NCI-H2196 treated with DMSO at 0.1 percent for 48 hours (cell line): ENCODE data around the gene MRPS35.

Experiments used
- DNase-seq: peaks from one replicate; lab custom pipeline; 2025; ENCODE audit not compliant: unreplicated experiment; lab: John Stamatoyannopoulos, UW

The MRPS35 gene

GRCh38 chr12:27771481-27772327, 61.1 kb downstream of the MRPS35 start:
- no peak for DNase-seq

DNA sequence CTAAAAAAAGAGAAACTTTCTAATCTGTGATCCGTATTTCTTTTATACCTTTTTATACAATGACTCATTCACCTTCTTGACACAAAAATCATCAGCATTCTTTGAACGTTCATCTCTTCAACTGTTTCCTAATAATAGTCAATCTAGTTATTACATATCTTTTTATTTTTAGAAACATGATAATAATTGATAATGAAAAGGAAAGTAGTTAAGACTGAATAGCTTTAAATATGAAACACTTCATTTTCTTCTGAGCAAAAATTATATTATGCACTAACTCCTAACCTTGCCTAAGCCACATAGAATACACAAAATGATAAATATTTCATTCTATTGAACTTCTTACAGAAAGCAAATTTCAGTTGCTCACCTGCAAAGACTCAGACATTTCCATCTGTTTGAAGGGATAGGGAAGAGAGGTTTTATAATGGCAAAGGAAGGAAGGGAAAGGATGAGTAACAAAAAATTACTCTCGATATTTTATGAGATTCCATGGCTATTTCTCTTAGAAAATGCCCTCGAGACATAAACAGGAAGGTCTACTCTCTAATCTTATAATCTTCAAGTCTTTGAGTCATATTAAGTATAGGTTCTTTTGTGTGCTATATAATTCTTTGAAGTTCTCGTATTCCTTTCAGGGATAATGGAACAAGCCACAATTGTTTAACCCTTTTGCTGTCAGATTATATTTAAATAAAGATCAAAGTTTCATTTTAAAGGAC, 61.9 kb downstream of the MRPS35 start:
- DNase-seq = no peak

GRCh38 chr12:27777141-27777540, 66.5 kb downstream of the MRPS35 start:
- DNase-seq = no peak

DNA sequence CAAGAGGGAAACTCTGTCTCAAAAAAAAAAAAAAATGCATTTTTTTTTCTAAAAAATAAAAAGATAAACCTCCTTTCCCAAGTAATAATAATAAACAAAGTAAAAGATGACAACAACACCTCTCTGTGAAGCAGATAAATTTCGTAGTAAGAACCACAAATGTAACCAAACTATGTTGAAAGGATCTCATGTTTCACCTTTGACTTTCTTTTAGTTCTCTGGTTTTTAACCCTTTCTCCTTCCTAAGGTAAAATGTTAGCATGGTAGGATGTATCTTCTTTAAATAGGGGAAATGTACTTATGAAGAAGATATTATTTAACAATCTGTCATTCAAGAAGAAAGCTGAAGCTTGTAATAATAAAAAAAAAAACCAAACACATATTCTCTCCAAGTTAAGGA, 67.6 kb downstream of the MRPS35 start:
- no peak for DNase-seq

DNA sequence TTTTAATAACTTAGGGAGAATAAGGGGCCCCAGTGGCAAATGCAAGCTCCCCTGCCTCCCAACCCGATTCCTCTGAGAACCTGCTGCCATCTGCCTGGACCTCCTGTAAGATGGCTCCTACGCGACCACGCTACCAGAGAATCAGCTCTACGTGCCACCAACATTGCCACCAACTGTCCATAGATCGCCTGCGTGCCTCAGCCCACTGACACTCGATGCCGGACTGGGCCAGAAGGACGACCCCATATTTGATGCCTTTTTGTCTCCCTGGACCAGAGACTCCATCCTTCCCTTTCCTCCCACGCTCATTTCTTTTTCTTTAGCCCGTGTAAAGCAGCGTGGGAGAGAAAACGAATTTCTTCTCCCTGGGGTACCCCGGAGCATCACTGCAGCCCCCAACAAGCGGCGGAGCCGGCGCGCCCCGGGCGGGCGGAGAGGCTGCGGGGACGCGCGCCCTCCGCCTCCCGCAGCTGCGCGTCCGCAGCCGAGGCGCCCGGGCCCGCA, 68.8 kb downstream of the MRPS35 start:
- no peak for DNase-seq

DNA sequence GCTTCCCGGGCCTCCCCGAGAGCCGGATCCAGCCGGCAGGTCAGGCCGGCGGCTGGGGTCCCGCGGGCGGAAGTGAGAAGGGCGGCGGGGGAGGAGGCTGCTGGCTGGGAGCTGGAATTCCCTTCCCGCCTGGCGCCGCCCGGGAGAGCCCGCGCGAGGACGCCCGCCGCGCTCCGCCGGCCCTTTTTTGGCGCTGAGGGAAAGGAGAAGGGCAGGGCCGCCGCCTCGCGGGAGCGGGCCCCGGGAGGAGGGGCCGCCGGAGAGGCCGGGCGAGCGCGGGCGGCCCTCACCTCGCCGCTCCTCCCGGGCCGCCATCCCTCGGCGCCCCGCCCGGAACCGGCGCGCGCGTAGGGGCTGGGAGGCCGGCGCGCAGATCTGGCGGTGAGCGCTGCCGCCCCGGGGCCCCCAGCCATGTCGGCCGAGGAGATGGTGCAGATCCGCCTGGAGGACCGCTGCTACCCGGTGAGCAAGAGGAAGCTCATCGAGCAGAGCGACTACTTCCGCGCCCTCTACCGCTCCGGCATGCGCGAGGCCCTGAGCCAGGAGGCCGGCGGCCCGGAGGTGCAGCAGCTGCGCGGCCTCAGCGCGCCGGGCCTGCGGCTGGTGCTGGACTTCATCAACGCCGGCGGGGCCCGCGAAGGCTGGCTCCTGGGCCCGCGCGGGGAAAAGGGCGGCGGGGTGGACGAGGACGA, 69.4 kb downstream of the MRPS35 start, which contains the start of the genes KLHL42 and MANSC4:
KLHL42 (plus strand) TSS at position 314 of the 692 bp plus-strand sequence; CDS start at position 412, 98 bp downstream.
MANSC4 (minus strand) TSS at position 317 of the 692 bp plus-strand sequence. CDS start 8,960 bp downstream, outside the sequence.
- peak; percentile 84 for DNase-seq

DNA sequence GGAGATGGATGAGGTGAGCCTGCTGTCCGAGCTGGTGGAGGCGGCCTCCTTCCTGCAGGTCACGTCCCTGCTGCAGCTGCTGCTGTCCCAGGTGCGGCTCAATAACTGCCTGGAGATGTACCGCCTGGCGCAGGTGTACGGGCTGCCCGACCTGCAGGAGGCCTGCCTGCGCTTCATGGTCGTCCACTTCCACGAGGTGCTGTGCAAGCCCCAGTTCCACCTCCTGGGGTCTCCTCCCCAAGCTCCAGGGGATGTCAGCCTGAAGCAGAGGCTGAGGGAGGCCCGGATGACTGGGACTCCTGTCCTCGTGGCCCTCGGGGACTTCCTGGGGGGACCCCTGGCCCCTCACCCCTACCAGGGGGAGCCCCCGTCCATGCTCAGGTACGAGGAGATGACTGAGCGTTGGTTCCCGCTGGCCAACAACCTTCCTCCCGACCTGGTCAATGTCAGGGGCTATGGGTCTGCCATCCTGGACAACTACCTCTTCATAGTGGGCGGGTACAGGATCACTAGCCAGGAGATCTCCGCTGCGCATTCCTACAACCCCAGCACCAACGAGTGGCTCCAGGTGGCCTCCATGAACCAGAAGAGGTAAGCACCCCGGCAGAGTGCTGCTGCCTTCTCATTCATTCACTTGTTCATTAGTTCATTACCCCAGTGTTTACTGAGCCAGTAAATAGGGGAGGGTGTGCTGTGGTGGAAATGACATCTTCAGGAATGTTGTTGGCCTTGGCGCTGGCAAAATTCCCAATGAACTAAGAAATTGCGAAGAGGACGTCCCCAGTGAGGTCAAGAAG, 70.2 kb downstream of the MRPS35 start:
- peak; percentile 78 for DNase-seq

- no peak for DNase-seq
Measured at GRCh38 chr12:27781680-27782079, 71.0 kb downstream of the MRPS35 start.

- no peak for DNase-seq
Measured at GRCh38 chr12:27782481-27782880, 71.8 kb downstream of the MRPS35 start.

DNA sequence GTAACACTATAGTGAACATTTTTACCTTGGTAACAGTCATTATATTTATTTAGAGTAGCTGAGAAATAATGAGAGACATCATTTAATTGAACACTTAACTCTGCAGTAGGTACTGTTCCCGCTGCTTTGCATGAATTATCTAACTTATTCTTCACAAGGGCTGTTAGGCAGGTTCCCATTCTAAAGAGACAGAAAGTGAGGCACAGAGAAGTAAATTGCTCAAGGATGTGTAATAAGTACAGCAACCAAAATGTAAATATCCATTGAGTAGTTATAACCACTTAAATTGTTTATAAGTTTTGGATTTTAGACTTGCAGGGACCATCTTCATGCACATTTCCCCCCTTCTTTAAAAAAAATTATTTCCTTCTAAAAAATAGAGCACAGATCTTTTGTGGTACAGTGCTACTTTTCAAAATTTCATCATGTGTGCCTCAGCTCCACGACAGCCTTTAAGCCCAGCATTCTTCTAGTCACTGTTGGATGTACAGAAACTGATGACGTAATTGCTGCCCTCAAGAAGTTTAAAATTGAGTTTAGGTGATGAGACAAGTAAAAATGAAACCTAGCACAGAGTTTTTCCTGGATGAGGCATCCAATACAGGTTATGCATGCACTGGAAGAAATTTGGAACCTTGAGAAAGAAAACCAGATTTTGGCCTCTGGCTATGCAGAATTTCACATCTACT, 75.4 kb downstream of the MRPS35 start:
- no peak for DNase-seq

DNA sequence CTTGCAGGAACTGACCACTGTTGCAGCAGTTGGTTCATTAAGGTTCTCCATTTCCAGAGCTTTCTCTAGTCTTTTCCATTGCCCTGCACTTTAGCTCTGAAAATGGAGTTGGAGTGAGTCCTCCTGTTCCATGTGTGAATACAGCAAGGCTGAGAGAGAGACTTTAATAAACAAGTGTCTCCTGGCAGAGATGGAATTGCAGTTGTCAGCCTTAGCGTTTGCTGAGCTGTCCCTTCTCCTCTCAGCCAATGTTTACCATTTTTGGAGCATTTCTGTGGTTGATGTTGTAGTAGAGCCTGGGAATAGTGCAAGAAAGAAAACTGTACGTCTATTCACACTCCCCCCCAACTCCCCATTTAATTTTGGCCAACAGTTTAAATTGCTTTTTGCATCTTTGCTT, 76.9 kb downstream of the MRPS35 start:
- DNase-seq = no peak

- no peak for DNase-seq
Measured at GRCh38 chr12:27790179-27790578, 79.5 kb downstream of the MRPS35 start.

DNA sequence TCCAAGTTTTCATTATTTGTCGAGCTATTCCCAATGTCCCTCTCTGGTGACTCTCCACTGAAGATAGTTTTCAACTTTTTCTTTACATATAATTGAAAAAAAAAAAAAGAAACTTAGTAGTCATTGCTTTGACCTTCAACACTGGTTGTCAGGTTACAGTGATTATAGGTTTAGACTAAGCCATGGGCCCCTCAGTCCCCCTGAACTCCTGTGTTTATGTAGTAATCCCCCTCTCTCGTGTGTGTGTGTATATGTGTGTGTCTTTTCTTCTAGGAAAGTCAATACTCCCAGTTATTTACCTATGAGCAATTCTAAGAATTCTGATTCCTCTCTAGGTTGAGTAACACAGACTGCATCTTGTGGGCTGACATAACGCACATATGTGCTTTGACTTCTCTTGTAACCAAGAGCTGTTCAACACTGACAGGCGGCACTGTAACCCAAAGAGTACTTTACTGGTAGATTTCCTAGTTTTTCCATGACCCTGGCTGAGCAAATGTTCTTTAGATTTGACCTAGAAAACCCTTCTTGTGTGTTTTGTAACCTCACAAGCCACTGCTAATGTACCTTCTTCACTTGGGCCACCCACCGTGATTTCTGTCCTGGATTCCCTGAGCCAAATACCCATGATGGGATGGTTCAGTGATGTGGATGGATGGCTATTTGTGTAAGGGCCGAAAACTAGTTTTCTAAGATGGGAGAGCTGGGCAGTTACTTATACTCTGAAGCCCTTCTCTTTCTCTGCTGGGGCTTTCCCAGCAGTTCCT, 84.4 kb downstream of the MRPS35 start:
- no peak for DNase-seq

DNA sequence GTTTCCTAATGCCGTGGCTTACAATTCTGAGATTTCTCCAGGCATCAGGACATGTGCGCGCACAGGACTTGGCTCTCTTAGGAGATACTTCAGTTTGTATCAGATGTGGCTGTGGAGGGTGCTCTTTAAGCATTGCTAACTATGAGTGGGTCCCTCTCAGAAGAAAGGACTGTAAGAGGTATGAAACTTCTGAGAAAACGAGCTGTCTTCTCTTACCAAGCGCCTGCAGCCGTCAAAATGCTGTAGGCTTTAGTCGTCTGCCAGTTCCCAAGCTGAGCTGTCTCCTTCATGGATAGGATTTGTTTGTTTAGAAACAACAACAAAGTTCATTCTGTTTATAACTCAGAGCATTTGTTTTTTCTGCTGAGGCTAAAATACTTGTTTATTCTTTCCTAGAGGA, 85.5 kb downstream of the MRPS35 start:
- DNase-seq = no peak

DNA sequence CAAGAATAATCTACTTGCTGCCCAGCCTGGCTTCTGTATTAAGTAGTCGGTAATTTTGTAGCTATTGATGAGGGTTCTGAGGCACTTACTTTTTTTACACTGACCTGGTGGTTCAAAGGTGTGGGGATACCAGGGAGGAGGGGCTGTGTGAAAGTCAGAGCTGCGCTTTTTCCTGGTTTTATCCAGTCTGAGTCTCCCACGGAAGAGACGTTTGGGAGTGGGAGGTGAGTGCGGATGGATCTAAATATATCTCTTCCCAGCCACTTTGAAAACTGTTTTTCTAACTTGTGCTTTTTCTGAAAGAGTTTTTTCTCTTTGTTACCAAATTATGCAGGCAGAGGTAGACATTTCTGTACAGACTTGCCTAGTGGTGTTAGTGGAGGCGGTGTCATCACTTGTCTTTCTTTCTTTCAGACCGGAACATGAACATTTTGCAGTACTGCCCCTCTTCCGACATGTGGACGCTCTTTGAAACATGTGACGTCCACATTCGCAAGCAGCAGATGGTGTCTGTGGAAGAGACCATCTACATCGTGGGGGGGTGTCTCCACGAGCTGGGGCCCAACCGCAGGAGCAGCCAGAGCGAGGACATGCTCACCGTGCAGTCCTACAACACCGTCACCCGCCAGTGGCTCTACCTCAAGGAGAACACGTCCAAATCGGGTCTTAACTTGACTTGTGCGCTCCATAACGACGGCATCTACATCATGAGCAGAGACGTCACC, 86.8 kb downstream of the MRPS35 start:
- no peak for DNase-seq

DNA sequence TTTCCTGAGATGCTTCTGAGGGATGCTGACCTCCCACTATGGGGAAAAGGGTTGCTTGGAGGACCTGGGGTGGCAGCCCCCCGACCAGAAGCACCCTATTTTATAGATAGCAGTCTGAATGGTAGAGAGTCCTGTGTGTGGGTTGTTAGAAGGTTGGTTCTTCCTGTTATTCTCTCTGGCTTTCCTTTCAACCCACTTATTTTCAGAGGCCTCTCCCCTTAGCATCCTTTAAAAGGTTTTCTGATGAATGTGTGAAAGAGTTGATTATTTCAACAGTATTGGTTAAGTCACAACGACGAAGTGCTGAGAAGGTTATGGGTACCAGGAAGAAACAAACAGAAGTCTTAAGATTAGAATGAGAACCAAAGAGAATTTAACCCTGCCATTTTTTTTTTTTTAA, 90.2 kb downstream of the MRPS35 start:
- DNase-seq = no peak

- no peak for DNase-seq
Measured at GRCh38 chr12:27801630-27802029, 91.0 kb downstream of the MRPS35 start.

- no peak for DNase-seq
Measured at GRCh38 chr12:27802511-27802910, 91.9 kb downstream of the MRPS35 start.

- no peak for DNase-seq
Measured at GRCh38 chr12:27802936-27803335, 92.3 kb downstream of the MRPS35 start.
